Measurements from ENCODE around the gene MAP2K1.
"Not testable (repeated sequence)": the region's sequence is repeated elsewhere in the genome, so short reads cannot be mapped to it uniquely, and the experiment has no call there.

Gene MAP2K1

DNA sequence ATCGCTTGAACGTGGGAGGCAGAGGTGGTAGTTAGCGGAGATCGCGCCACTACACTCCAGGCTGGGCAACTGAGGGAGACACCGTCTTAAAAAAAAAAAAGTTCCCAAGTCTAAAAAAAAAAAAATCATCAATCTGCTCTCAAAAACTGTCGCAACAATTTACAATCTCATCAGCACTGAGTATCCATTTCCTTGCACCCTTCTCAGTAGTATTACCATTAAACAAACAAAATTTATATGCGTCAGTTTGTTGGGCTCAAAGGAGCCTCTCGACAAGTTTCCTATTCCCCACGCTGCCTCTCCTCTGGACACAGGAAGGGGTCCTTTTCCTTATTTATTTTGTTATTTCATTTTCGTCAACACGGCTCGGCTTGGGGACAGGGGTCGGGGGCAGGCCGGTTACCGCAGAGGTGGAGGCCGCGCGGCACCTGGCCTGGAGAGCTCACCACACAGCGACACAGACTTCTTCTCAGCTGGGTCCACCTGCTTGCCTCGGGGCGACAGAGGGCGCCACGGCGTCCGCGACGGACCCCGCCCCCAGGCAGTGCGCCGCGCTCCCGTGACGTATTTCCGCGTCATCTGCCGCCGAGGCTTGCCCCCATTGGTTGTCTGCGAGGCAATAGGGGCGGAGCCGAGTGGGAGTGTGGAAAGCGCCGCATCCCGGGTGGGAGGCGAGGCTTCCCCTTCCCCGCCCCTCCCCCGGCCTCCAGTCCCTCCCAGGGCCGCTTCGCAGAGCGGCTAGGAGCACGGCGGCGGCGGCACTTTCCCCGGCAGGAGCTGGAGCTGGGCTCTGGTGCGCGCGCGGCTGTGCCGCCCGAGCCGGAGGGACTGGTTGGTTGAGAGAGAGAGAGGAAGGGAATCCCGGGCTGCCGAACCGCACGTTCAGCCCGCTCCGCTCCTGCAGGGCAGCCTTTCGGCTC lies at the start of gene MAP2K1:
TSS of gene MAP2K1 (plus strand) at position 709 of the 920 bp plus-strand sequence. CDS start 436 bp downstream, outside the sequence.
- peak; percentile 98 for DNase-seq (ENCODE audit: low read depth in 2 of 2, low spot score in 1 of 2)

DNA sequence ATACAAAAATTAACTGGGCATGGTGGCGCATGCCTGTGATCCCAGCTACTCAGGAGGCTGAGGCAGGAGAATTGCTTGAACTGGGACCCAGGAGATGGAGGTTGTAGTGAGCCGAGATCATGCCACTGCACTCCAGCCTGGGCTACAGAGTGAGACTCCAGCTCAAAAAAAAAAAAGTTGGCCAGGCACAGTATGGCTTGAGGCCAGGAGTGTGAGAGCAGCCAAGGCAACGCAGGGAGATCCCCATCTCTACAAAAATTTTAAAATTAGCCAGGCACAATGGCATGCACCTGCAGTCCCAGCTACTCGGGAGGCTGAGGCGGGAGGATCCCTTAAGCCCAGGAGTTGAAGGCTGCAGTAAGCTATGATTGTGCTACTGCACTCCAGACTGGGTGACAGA lies 38.2 kb upstream of the MAP2K1 start:
- DNase-seq (ENCODE audit: low read depth in 2 of 2, low spot score in 1 of 2): not testable (repeated sequence)

DNA sequence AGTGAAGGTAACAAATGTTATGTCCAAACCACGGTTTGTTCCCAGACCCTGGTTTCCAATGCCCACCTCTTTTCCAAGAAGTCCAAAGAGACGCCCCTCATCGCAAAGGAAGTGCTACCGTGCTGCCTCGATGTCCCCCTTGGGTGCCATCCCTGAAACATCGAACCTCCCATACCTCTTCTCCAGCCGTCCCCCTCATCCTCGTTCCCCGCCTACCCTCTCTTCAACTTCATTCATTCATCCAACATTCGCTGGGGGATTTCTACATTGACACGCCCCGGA lies 30.7 kb upstream of the MAP2K1 start:
- no peak for DNase-seq (ENCODE audit: low read depth in 2 of 2, low spot score in 1 of 2)

DNA sequence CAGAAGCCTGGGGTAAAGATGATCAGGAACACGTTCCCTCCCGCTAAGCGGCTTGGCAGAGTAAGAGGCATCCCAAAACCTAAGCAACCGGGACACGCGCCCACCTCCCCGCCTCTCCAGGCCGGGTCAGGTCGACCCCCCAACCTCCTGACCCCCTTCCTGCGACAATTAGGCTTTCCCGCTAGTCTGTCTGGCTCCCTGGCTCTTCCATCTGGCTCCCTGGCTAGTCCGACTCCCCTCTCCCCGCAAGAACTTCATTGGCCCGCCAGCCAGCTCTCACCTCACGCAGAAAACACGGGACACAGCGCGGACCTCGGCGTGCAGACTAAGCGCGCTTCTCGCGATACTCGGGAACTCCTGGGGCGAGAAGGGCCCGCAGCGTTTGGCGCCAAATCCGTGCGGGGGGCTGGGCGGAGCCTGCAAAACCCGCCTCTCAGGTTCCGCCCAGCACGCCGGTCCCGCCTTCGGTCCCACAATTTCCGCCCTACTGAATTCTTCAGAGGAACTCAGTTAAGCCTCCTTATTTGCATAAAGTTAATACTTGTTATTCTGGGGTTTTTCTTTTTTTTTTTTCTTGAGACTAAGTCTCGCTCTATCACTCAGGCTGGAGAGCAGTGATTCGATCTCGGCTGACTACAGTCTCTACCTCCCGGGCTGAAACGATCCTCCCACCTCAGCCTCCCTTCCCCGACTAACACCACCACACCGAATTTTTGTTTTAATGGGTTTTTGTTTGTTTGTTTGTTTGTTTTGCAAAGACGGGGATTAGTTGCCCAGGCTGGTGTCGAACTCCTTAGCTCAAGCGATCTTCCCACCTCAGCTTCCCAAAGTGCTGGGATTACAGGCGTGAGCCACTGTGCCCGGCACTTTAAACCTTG lies 30.1 kb upstream of the MAP2K1 start, which contains the start of gene TIPIN:
TSS of gene TIPIN (minus strand) at position 327 of the 878 bp plus-strand sequence. CDS start 3,738 bp downstream, outside the sequence.
- peak; percentile 93 to 95 for DNase-seq (ENCODE audit: low read depth in 2 of 2, low spot score in 1 of 2)

DNA sequence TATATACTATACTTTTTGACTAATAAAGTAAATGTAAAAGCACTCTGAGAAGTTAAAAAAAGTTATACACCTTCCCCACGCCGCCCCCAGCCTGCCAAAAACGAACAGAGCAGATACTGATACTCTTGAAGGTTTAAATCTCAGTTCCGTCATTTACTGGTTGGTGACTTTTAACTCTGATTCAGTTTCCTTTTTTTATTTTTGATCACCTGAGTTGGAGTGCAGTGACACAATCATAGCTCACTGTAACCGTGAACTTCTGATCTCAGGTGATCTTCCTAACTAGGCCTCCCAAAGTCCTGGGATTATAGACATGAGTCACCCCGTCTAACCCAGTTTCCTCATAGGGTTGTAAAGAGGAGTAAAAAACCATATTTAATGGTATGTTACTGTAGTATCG lies 27.0 kb upstream of the MAP2K1 start:
- no peak for DNase-seq (ENCODE audit: low read depth in 2 of 2, low spot score in 1 of 2)

DNA sequence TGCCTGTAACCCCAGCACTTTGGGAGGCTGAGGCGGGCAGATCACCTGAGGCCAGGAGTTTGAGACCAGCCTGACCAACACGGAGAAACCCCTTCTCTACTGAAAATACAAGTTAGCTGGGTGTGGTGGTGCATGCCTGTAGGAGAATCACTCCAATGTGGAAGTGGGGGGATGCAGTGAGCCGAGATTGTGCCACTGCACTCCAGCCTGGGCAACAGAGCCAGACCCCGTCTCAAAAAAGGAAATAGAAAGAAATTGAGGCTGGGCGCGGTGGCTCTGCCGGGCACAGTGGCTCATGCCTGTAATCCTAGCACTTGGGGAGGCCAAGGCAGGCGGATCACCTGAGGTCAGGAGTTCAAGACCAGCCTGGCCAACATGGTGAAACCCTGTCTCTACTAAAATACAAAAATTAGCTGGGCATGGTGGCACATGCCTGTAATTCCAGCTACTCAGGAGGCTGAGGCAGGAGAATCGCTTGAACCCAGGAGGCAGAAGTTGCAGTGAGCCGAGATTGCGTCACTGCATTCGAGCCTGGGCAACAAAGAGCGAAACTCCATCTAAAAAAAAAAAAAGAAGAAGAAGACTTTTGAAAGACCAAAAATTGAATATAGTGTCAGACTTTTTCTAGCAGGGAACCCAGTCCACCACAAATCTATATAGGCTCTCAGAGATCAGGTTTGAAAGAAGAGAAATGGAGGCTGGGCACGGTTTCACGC lies 24.8 kb upstream of the MAP2K1 start:
- DNase-seq (ENCODE audit: low read depth in 2 of 2, low spot score in 1 of 2): not testable (repeated sequence)

DNA sequence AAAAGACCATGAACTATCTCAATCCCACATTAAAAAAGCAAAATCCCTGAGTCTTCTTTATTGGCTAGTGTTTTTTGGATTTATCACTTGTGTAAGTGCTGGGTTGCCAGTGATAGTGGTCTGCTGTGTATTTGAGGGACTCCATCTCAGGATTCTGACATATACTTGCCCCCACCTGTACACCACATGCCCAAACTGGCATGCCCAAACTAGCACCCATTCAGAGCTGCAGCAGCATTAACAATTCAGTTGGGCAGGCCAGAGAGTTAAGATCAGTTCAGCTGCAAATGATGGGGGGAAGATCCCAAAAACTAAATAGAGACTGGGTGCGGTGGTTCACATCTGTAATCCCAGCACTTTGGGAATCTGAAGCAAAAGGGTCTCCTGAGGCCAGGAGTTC lies 23.9 kb upstream of the MAP2K1 start:
- DNase-seq (ENCODE audit: low read depth in 2 of 2, low spot score in 1 of 2): no peak

DNA sequence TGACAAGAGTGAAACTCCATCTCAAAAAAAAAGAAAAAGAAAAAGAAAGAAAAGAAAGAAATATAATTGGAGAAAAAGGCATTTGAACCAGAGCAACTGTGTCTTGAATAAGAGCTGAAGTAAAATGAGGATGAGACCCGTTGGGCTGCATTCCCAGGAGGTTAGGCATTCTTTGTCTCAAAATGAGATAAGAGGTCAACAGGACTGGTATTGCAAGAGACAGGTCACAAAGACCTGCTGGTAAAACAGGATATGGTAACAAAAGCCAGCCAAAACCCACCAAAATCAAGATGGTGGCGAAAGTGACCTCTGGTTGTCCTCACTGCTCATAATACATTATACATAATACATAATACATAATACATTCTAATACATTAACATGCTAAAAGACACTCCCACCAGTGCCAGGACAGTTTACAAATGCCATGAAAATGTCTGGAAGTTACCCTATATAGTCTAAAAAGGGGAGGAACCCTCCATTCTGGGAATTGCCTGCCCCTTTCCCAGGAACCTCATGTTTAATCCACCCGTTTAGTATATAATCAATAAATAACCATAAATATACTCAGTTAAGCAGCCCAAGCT lies 21.7 kb upstream of the MAP2K1 start:
- no peak for DNase-seq (ENCODE audit: low read depth in 2 of 2, low spot score in 1 of 2)

DNA sequence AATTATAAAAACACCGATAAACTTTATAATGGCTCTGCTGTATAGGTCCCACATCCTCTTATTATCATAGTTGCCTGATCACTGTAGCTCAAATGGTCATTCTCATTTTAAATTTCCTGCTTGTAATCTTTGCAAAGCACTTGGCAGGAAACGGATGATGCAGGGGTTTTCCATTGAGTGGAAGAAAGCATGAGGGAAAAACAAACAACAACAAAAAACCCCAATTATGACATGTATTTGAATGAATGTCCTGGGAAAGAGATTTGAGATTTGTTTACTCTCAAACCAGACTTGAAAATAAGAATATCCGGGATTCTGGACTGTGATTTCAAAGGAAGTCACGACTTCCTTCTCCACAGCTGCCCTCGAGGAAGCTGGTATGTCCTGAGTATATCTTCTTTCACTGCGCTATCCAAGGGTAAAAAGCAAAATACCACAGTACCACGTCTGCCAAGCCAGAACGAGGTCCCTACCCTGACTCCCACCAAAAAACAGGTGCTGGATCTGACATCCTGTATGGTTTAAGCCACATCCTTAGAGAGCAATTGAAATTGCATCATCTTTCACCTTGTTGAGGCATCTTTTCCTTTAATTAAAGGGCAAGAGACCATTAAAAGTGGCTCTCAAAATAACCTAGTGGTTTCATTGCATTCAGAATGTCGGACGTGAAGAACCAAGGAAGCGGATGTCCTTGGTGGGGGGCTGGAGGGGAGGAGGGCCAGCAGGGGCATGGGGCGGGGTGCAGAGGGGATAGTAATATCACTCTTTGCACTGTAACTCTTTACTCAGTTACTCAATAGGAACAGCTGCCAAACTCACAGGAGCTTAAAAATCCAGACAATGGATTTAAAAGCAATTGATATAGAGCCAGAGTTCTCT lies 16.7 kb upstream of the MAP2K1 start:
- no peak for DNase-seq (ENCODE audit: low read depth in 2 of 2, low spot score in 1 of 2)

DNA sequence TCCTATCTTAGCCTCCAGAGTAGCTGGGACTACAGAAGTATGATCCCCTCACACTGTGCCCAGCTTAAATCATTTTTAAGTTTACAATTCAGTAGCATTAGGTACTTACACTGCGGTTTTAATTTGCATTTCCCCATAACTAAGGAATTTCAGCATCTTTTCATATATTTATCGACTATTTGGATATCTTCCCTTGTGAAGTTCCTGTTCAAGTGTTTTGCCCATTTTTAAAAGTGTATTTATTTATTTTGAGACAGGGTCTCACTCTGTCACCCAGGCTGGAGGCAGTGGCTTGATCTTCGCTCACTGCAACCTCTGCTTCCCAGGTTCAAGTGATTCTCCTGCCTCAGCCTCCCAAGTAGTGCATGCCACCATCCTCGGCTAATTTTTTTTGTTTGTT lies 12.5 kb upstream of the MAP2K1 start:
- no peak for DNase-seq (ENCODE audit: low read depth in 2 of 2, low spot score in 1 of 2)

DNA sequence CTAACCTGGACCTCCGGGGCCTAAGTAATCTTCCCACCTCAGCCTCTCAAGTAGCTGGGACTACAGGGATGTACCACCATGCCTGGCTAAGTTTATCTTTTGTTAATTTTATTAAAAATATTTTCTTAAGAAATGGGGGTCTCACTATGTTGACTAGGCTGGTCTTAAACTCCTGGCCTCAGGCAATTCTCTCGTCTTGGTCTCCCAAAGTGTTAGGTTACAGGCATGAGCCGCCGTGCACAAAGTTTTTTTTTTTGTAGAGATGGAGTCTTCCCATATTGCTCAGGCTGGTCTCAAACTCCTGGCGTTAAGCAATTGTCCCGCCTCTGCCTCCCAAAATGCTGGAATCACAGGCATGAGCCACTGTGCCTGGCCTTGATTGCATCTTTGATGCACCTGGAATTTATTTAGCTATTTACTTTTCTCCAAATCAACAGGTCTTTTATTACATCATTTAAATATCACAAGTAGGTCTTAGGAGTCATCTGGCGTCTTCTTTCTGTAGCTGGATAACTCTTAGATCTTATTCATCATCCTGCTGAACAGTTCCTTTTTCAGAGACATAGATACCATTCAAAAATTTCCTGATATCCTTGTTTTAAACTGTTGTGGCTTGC lies 7.8 kb upstream of the MAP2K1 start:
- DNase-seq (ENCODE audit: low read depth in 2 of 2, low spot score in 1 of 2): no peak

DNA sequence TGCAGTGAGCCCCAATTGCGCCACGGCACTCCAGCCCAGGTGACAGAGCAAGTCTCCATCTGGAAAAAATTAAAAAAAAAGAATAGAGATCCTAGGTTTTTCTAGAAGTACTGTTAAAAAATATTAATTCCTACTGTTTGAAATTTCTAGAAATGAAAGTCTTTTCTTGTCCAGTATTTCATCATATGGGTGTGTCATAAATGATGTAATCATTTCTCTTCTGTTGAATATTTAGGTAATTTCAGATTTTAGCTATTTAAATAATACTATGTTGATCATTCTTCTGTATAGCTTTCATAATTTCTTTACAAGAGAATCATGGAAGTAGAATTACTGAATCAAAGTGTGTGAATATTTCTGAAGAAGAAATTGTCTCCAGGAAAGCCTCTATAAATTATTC lies 5.3 kb upstream of the MAP2K1 start:
- DNase-seq (ENCODE audit: low read depth in 2 of 2, low spot score in 1 of 2): not testable (repeated sequence)

DNA sequence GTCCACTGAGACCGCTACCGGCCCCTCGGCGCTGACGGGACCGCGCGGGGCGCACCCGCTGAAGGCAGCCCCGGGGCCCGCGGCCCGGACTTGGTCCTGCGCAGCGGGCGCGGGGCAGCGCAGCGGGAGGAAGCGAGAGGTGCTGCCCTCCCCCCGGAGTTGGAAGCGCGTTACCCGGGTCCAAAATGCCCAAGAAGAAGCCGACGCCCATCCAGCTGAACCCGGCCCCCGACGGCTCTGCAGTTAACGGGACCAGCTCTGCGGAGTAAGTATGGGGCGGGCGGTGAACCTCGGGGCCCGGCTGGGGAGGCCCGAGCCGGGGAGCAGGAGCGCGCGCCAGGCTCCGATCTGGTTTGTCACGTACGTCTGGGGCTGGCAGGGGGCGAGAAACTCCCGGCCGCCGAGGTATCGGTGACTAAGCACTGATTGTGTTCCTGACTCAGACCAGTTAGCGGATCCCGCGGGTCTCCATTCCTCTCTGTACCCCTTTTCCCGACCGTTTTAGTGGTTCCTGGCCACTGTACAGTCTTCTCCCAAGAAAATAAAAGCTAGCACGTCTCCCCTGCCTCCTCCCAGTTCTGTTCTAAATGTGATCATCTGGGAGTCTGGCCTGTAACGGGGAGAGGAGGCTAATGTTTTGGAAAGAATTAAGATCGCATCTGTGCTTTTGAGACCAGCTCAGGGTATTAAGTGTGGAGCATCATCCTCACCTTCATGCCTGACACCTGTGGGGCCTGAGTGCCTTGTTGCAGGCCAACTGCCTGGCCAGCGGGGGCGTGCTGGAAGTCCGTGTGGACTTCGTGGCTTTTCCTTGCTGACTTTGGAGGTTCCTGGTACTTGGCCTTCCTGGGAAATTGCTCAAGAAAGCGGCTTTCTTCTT lies 691 bp downstream of the MAP2K1 start:
- peak; percentile 49 to 53 for DNase-seq (ENCODE audit: low read depth in 2 of 2, low spot score in 1 of 2)

DNA sequence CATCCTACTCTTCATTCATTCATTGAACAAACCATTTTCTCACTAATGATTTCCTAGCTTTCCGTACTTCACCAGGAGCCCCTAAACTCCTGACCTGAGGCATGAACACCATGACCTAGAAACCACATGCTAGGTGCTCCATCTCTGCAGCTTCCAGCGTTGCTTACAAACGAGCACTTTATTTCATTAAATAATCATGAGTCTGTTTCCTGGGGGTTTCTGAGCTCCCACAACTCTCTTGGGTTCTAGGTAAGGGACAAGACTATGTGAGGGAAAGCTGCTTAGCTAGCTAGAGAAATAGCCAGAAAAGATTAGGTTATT lies 1.3 kb downstream of the MAP2K1 start:
- DNase-seq (ENCODE audit: low read depth in 2 of 2, low spot score in 1 of 2): no peak

DNA sequence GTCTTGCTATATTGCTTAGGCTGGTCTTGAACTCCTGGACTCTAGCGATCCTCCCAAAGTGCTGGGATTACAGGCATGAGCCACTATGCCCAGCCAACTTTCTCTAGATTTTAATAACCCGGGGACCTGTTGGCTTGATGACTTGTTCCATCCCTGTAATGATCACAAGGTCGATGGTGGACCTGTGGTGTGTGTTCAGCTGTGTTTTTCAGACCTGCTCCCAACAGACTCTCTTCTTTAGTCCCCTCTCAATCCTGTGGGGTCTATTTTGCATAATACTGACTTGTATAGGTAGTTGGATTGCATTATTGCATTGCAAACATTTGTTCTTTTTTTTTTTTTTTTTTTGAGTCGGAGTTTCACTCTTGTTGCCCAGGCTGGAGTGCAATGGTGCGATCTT lies 1.9 kb downstream of the MAP2K1 start:
- no peak for DNase-seq (ENCODE audit: low read depth in 2 of 2, low spot score in 1 of 2)

DNA sequence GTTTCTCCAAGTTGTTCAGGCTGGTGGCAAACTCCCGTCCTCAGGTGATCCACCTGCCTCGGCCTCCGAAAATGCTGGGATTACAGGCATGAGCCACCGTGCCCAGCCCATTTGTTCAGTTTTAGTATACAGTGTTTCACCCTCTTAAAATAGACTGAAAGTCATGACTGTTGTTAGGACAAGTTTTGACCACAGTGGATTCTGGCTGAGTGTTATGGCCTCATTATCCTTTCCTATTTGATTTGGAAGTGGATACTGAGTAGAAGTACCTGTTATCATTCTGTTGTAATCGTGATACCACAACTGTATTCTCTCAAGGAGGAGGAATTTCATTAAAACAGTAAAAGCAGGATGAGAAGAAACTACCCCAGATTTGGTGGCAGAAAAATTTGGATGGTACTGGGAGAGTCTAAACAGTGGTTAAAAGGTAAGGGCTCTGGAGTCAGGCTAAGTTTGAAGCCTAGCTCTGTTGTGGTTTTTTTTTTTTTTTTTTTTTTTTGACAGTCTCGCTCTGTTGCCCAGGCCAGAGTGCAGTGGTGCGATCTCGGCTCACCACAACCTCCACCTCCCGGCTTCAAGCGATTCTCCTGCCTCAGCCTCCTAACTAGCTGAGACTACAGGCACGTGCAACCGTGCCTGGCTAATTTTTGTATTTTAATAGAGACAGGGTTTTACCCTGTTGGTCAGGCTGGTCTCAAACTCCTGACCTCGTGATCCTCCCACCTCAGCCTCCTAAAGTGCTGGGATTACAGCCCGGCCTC lies 2.6 kb downstream of the MAP2K1 start:
- DNase-seq (ENCODE audit: low read depth in 2 of 2, low spot score in 1 of 2): no peak

DNA sequence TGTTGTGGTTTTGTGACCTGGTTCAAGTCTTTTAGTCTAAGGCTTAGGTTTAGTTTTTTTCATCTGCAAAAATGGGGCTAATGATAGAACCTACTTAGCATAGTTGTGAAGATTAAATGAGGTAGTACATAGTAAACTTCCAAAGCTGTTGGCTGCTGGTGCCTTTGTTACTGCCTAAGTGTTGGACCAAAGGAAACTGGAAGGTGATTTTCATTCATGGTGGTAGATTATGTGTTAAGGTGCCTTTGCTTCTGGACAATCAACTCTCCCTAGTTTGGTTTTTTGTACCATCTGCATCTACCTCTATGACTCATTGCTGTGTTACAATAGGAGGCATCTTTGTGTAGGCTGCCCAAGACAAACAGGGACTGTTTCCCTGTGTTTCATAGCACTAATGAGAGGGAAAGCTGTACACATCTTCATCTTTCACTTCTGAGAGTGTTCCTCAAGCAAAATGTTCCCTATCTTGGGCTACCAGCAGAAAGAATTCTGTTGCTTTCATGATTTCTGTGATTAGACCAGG lies 3.2 kb downstream of the MAP2K1 start:
- DNase-seq (ENCODE audit: low read depth in 2 of 2, low spot score in 1 of 2): no peak

DNA sequence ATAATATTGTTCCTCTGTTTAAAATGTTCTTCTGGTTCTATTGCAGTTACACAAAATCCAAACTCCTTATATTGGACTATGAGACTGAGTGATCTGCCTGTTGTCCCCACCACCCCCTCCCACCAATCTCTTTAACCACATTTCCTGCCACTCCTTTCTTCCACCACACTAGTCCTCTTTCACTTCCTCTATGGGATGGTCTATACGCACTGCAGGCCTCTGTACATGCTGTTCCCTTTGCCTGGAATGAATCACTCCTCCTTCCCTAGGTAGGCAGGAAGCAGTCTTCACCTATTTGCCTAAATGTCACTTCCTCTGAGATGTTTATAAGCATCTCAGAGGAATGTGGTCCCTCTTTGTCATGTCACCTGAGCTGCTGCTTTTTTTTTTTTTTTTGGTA lies 4.0 kb downstream of the MAP2K1 start:
- DNase-seq (ENCODE audit: low read depth in 2 of 2, low spot score in 1 of 2): no peak

All from stimulated activated CD8-positive, alpha-beta memory T cell treated with anti-CD3 and anti-CD28 coated beads, Interleukin-4, amount 100 ng/mL, for 1 hour (primary cell).